ENCODE results near the gene FAM229B. TPM values are rescaled to one million over a fixed set of nuclear protein-coding genes. Genes with fewer than 3 reads are reported as not detected.

Gene FAM229B
- total and polyA plus RNA-seq, 2 donors (not counting 1 experiment from before 2014, with no cell fraction given), result 20.3 to 23.8 TPM

GRCh38 chr6:112054001-112054400, 33.4 kb upstream of the FAM229B start, which contains the start of gene CCN6:
CCN6 (plus strand) TSS chr6:112054104; CDS start chr6:112054358, 254 bp downstream.
- Histone ChIP-seq H3K27ac (ENCODE audit: insufficient read depth, low read length) (no peak within 1 kb of the TSS), H3K4me3 (replicated peaks in 1 of 4; ENCODE audit: control extremely low read depth in 1 of 4, insufficient read depth in 1 of 4, low read depth in 3 of 4, low read length in 4 of 4) (no peak within 1 kb of the TSS), H3K9me3 (ENCODE audit: control insufficient read depth, insufficient read depth, low read depth, low read length) (no peaks in the 10 kb centered on the region), H3K4me2 (ENCODE audit: extremely low read depth, insufficient read depth, low read length) (no peak within 1 kb of the TSS), H2AFZ (ENCODE audit: low read length) (no peak within 1 kb of the TSS), H4K20me1 (ENCODE audit: control insufficient read depth, extremely low read depth, insufficient read depth, low read length) (no peaks in the 10 kb centered on the region), H3K9ac (ENCODE audit: insufficient read depth, low read length) (no peak within 1 kb of the TSS), H3K4me1 (ENCODE audit: control insufficient read depth, extremely low read depth, insufficient read depth, low read length) (no peaks in the 10 kb centered on the region), H3K79me2 (ENCODE audit: control insufficient read depth, insufficient read depth, low read length) (no peaks in the 10 kb centered on the region), H3K27me3 (ENCODE audit: control insufficient read depth, insufficient read depth, low read length) (no peaks in the 10 kb centered on the region), H3K36me3 (ENCODE audit: control insufficient read depth, insufficient read depth, low read length) (no peaks in the 10 kb centered on the region)
- TF ChIP-seq EZH2 (IDR thresholded peaks at IDR 0.05; ENCODE audit: low read length, missing control alignments), result no peak
- TF ChIP-seq CTCF (conservative IDR thresholded peaks at IDR 0.05 in 1 of 2, IDR thresholded peaks at IDR 0.05 in 1 of 2; ENCODE audit: low read depth in 1 of 2, low read length in 2 of 2), result no peak
- DNase-seq (ENCODE audit: low read depth in 2 of 2), result no peak

- no peak for DNase-seq (ENCODE audit: low read depth in 2 of 2)
- Histone ChIP-seq H3K4me1 (ENCODE audit: control insufficient read depth, extremely low read depth, insufficient read depth, low read length) (no peaks in the 10 kb centered on the region), H3K27ac (ENCODE audit: insufficient read depth, low read length) (no peak overlapping the region), H3K9ac (ENCODE audit: insufficient read depth, low read length) (no peak overlapping the region), H3K36me3 (ENCODE audit: control insufficient read depth, insufficient read depth, low read length) (no peaks in the 10 kb centered on the region), H2AFZ (ENCODE audit: low read length) (no peak overlapping the region), H3K4me3 (replicated peaks in 1 of 4; ENCODE audit: control extremely low read depth in 1 of 4, insufficient read depth in 1 of 4, low read depth in 3 of 4, low read length in 4 of 4) (no peak overlapping the region), H3K9me3 (ENCODE audit: control insufficient read depth, insufficient read depth, low read depth, low read length) (no peaks in the 10 kb centered on the region), H3K79me2 (ENCODE audit: control insufficient read depth, insufficient read depth, low read length) (no peaks in the 10 kb centered on the region), H4K20me1 (ENCODE audit: control insufficient read depth, extremely low read depth, insufficient read depth, low read length) (no peaks in the 10 kb centered on the region), H3K27me3 (ENCODE audit: control insufficient read depth, insufficient read depth, low read length) (no peaks in the 10 kb centered on the region), H3K4me2 (ENCODE audit: extremely low read depth, insufficient read depth, low read length) (no peak overlapping the region)
- TF ChIP-seq EZH2 (IDR thresholded peaks at IDR 0.05; ENCODE audit: low read length, missing control alignments), result no peak
- TF ChIP-seq CTCF (conservative IDR thresholded peaks at IDR 0.05 in 1 of 2, IDR thresholded peaks at IDR 0.05 in 1 of 2; ENCODE audit: low read depth in 1 of 2, low read length in 2 of 2), result no peak
Measured at GRCh38 chr6:112054555-112055190, 32.7 kb upstream of the FAM229B start.

- Histone ChIP-seq H3K4me1 (ENCODE audit: control insufficient read depth, extremely low read depth, insufficient read depth, low read length) (no peaks in the 10 kb centered on the region), H3K4me3 (replicated peaks in 1 of 4; ENCODE audit: control extremely low read depth in 1 of 4, insufficient read depth in 1 of 4, low read depth in 3 of 4, low read length in 4 of 4) (no peak overlapping the region), H3K27ac (ENCODE audit: insufficient read depth, low read length) (no peak overlapping the region), H4K20me1 (ENCODE audit: control insufficient read depth, extremely low read depth, insufficient read depth, low read length) (no peaks in the 10 kb centered on the region), H3K9ac (ENCODE audit: insufficient read depth, low read length) (no peak overlapping the region), H3K36me3 (ENCODE audit: control insufficient read depth, insufficient read depth, low read length) (no peaks in the 10 kb centered on the region), H3K27me3 (ENCODE audit: control insufficient read depth, insufficient read depth, low read length) (no peaks in the 10 kb centered on the region), H3K79me2 (ENCODE audit: control insufficient read depth, insufficient read depth, low read length) (no peaks in the 10 kb centered on the region), H3K9me3 (ENCODE audit: control insufficient read depth, insufficient read depth, low read depth, low read length) (no peaks in the 10 kb centered on the region), H3K4me2 (ENCODE audit: extremely low read depth, insufficient read depth, low read length) (no peak overlapping the region), H2AFZ (ENCODE audit: low read length) (no peak overlapping the region)
- DNase-seq (ENCODE audit: low read depth in 2 of 2), result no peak
- TF ChIP-seq CTCF (conservative IDR thresholded peaks at IDR 0.05 in 1 of 2, IDR thresholded peaks at IDR 0.05 in 1 of 2; ENCODE audit: low read depth in 1 of 2, low read length in 2 of 2) (no peak), EZH2 (IDR thresholded peaks at IDR 0.05; ENCODE audit: low read length, missing control alignments) (no peak)
Measured at GRCh38 chr6:112058243-112059032, 29.0 kb upstream of the FAM229B start.
